HepG2 (cell line): ENCODE data around the gene HDGFL3. TPM values are rescaled to one million over a fixed set of nuclear protein-coding genes. Genes with fewer than 3 reads are reported as not detected.

ENCODE experiments used
- ATAC-seq: fragments of 200-7000 bp; cut with Tn5 transposase; 3 replicates; pipeline ENCODE4 v1.9.1; 2020; ENCODE audit warnings: mild to moderate bottlenecking, moderate library complexity
- BruUV-seq: library from RNA; stranded (reverse); fragments of 400-500 nt; replicated peaks from 2 replicates; lab custom pipeline; 2021; lab: Mats Ljungman, UMichigan
- CTCF ChIA-PET: fragments of 300-600 bp; formaldehyde crosslinking; extraction: SDS; loops from one replicate; lab custom pipeline; 2021; ENCODE audit warnings: low total read pairs, inconsistent platforms, low intra/inter-chr PET ratio; lab: Yijun Ruan, JAX
- POLR2A ChIA-PET: fragments of 350-600 bp; sonication (Branson Sonifier 250); formaldehyde crosslinking; loops from one replicate; lab custom pipeline; 2020; ENCODE audit warnings: antibody characterized with exemption, inconsistent platforms; lab: Yijun Ruan, JAX
- DNase-seq: peaks from one replicate; pipeline ENCODE4 v3.0.0-alpha.2; 2015; ENCODE audit warnings: low spot score
- FAIRE-seq: peaks from 3 replicates; lab custom pipeline; 2011; peaks lifted over from hg19 to GRCh38; lab: Jason Lieb, UNC
- H2AFZ ChIP-seq: one replicate; pipeline ENCODE4 v1.6.1; 2011; ENCODE audit warnings: low read length, inconsistent platforms
- H3K27ac ChIP-seq: fragments of 300-600 bp; 3 replicates; pipeline ENCODE4 v1.8.0; 2011; ENCODE audit warnings: mixed run types, mild to moderate bottlenecking, mixed read lengths, low read length, inconsistent platforms; ENCODE audit not compliant: insufficient read depth; ENCODE audit errors: extremely low read length
- H3K27me3 ChIP-seq, 2 experiments: fragments of 200-600 bp in 1 of 2; 2 replicates in 1 of 2; 3 replicates in 1 of 2; pipeline versions ENCODE4 v1.6.0 to v1.8.0; 2011; ENCODE audit warnings: low read length in 2 of 2, mild to moderate bottlenecking in 2 of 2, moderate library complexity in 2 of 2, inconsistent platforms in 1 of 2; ENCODE audit not compliant: insufficient read depth in 2 of 2, control insufficient read depth in 1 of 2
- H3K36me3 ChIP-seq, 2 experiments: fragments of 200-600 bp in 1 of 2; replicated peaks in 1 of 2; 2 replicates in 1 of 2; 3 replicates in 1 of 2; pipeline versions ENCODE4 v1.5.1 to v1.8.0; 2011; ENCODE audit warnings: low read length in 2 of 2, inconsistent platforms in 1 of 2; ENCODE audit not compliant: insufficient read depth in 2 of 2, control insufficient read depth in 1 of 2
- H3K4me1 ChIP-seq: 2 replicates; pipeline ENCODE4 v1.5.1; 2012; ENCODE audit warnings: low read length, inconsistent platforms; ENCODE audit not compliant: insufficient read depth
- H3K4me2 ChIP-seq: 2 replicates; pipeline ENCODE4 v1.6.0; 2011; ENCODE audit warnings: low read depth, low read length, inconsistent platforms
- H3K4me3 ChIP-seq, 3 experiments: fragments of 200-600 bp in 1 of 3; sonication (generic), shearing (Covaris generic) in 1 of 3; replicated peaks in 1 of 3; 2 replicates each; pipeline ENCODE4 v1.5.1; 2011 to 2016; ENCODE audit warnings: low read length in 3 of 3, inconsistent platforms in 2 of 3, low read depth in 2 of 3, mild to moderate bottlenecking in 2 of 3, control low read depth in 1 of 3, mixed read lengths in 1 of 3; ENCODE audit not compliant: insufficient read depth in 1 of 3
- H3K79me2 ChIP-seq: one replicate; pipeline ENCODE4 v1.6.1; 2011; ENCODE audit warnings: low read length, inconsistent platforms; ENCODE audit not compliant: insufficient read depth
- H3K9ac ChIP-seq: 2 replicates; pipeline ENCODE4 v1.6.0; 2011; ENCODE audit warnings: mild to moderate bottlenecking, low read depth, low read length, inconsistent platforms; ENCODE audit not compliant: insufficient read depth
- H3K9me3 ChIP-seq: 2 replicates; pipeline ENCODE4 v1.5.1; 2012; ENCODE audit warnings: mild to moderate bottlenecking, low read length
- H4K20me1 ChIP-seq: 2 replicates; pipeline ENCODE4 v1.6.0; 2011; ENCODE audit warnings: inconsistent platforms, mild to moderate bottlenecking, low read length, moderate library complexity; ENCODE audit not compliant: insufficient read depth
- AGO2 ChIP-seq: fragments of 200-400 bp; formaldehyde crosslinking; optimal IDR thresholded peaks from 2 replicates; pipeline ENCODE3; 2017; ENCODE audit warnings: mild to moderate bottlenecking, low read depth, low read length, moderate library complexity
- FOXM1 ChIP-seq: sonication (generic); formaldehyde crosslinking; IDR thresholded peaks from 2 replicates; pipeline ENCODE4 v1.5.0; 2020; ENCODE audit warnings: missing genetic modification reagents
- NONO ChIP-seq, 2 experiments: fragments of 450-650 bp in 1 of 2; sonication (generic) in 1 of 2; formaldehyde crosslinking in 1 of 2; IDR thresholded peaks in 1 of 2; conservative IDR thresholded peaks in 1 of 2; 2 replicates each; pipeline versions ENCODE4 v1.6.1 to v1.8.0; 2017 to 2022; ENCODE audit warnings: mild to moderate bottlenecking in 1 of 2, missing genetic modification reagents in 1 of 2, moderate library complexity in 1 of 2
- PAX8 ChIP-seq: sonication (generic); formaldehyde crosslinking; IDR thresholded peaks from 2 replicates; pipeline ENCODE4 v1.8.0; 2022; ENCODE audit warnings: mild to moderate bottlenecking, missing genetic modification reagents, borderline replicate concordance
- PLRG1 ChIP-seq: fragments of 450-650 bp; conservative IDR thresholded peaks from 2 replicates; pipeline ENCODE4 v1.6.1; 2016
- RAD51 ChIP-seq: fragments of 450-650 bp; IDR thresholded peaks from 2 replicates; pipeline ENCODE4 v1.6.1; 2016; ENCODE audit warnings: borderline replicate concordance
- SP140L ChIP-seq: sonication (generic); formaldehyde crosslinking; IDR thresholded peaks from 2 replicates; pipeline ENCODE4 v1.4.0; 2020; ENCODE audit warnings: missing genetic modification reagents, borderline replicate concordance
- SRSF1 ChIP-seq: fragments of 200-400 bp; formaldehyde crosslinking; optimal IDR thresholded peaks from 2 replicates; pipeline ENCODE3; 2017; ENCODE audit warnings: mild to moderate bottlenecking, low read depth, low read length, moderate library complexity
- TCF12 ChIP-seq, 2 experiments: fragments of 450-650 bp in 1 of 2; sonication (generic) in 1 of 2; formaldehyde crosslinking in 1 of 2; IDR thresholded peaks; 2 replicates each; pipeline versions ENCODE4 v1.6.1 to v1.8.0; 2017 to 2022; ENCODE audit warnings: antibody characterized with exemption in 1 of 2, mild to moderate bottlenecking in 1 of 2, missing genetic modification reagents in 1 of 2, moderate library complexity in 1 of 2
- TMF1 ChIP-seq: sonication (generic); formaldehyde crosslinking; IDR thresholded peaks from 2 replicates; pipeline ENCODE4 v1.8.1; 2022; ENCODE audit warnings: low read depth, missing genetic modification reagents
- ZNF329 ChIP-seq: sonication (generic); formaldehyde crosslinking; IDR thresholded peaks from 2 replicates; pipeline ENCODE4 v1.9.0; 2021; ENCODE audit warnings: low read depth, mild to moderate bottlenecking, missing genetic modification reagents
- ZNF343 ChIP-seq: sonication (generic); formaldehyde crosslinking; IDR thresholded peaks from 2 replicates; pipeline ENCODE4 v1.4.0; 2020; ENCODE audit warnings: mild to moderate bottlenecking, missing genetic modification reagents
- ZNF563 ChIP-seq: sonication (generic); formaldehyde crosslinking; IDR thresholded peaks from 2 replicates; pipeline ENCODE4 v1.8.0; 2022; ENCODE audit warnings: mild to moderate bottlenecking, moderate library complexity, missing genetic modification reagents
- ZNF569 ChIP-seq: sonication (generic); formaldehyde crosslinking; IDR thresholded peaks from 2 replicates; pipeline ENCODE4 v1.5.0; 2020; ENCODE audit warnings: mild to moderate bottlenecking, missing genetic modification reagents, moderate library complexity, borderline replicate concordance
- ZNF574 ChIP-seq: sonication (generic); formaldehyde crosslinking; IDR thresholded peaks from 2 replicates; pipeline ENCODE4 v1.4.0; 2020; ENCODE audit warnings: missing genetic modification reagents
- ZNF761 ChIP-seq: sonication (generic); formaldehyde crosslinking; conservative IDR thresholded peaks from 2 replicates; pipeline ENCODE4 v1.4.0; 2020; ENCODE audit warnings: mild to moderate bottlenecking, missing genetic modification reagents
- WGBS: methylation state at CpG from one replicate; pipeline ENCODE4 v1.1.6; 2017; ENCODE audit warnings: low lambda C conversion rate; 5-methylcytosine and 5-hydroxymethylcytosine counted together
- in situ Hi-C: cut with HindIII; loops from 2 replicates; pipeline ENCODE4 v1.10.0; 2017; ENCODE audit warnings: low pct_unique_long_range_greater_than_20kb; ENCODE audit not compliant: extremely low pct_ligation_motif_present
- intact Hi-C: fragments of 100-400 bp; cut with micrococcal nuclease; formaldehyde crosslinking; loops from one replicate; pipeline ENCODE4 v1.10.0; 2022; ENCODE audit not compliant: unreplicated experiment
- polyA plus RNA-seq, 8 experiments: library from polyadenylated mRNA; depleted of rRNA in 3 of 8; stranded (reverse) in 7 of 8; unstranded in 1 of 8; fragments of >200 nt; fragmentation: Illumina TruSeq in 4 of 8; extraction: Trizol in 4 of 8; gene quantifications; 2 replicates each; pipeline versions ENCODE4 v1.2.1 to v1.2.3, GENCODE V29; 2011 to 2016; ENCODE audit warnings: low read depth in 4 of 8, missing spikeins in 1 of 8, mixed read lengths in 1 of 8; ENCODE audit not compliant: insufficient read depth in 1 of 8
- total RNA-seq, 5 experiments: library from RNA; depleted of rRNA; stranded (reverse); fragments of >200 nt; fragmentation: Illumina TruSeq; extraction: Trizol; gene quantifications; 2 replicates each; pipeline ENCODE4 v1.2.3, GENCODE V29; 2016; ENCODE audit warnings: low read depth in 1 of 5

HDGFL3 gene
- total and polyA plus RNA-seq, 2 of the 13 experiments (the other 11 are each of a cell fraction or from before 2014, with no cell fraction given), result 0.07 to 0.09 TPM

- no peaks in the 10 kb centered on the region for H3K9me3 ChIP-seq
- in situ Hi-C loops, result no loop called here
- DNase-seq, result no peak
- TF ChIP-seq FOXM1 (CRISPR knock-in tag) (no peak), RAD51 (no peak), TMF1 (no peak), NONO (IDR thresholded peaks at IDR 0.05) (no peak), NONO (CRISPR knock-in tag; conservative IDR thresholded peaks at IDR 0.05) (no peak), ZNF569 (CRISPR knock-in tag) (no peak), ZNF574 (CRISPR knock-in tag) (no peak)
- H3K4me1 ChIP-seq, result no peaks in the 10 kb centered on the region
- no peak overlapping the region for H3K4me3 ChIP-seq
- H3K4me2 ChIP-seq, result no peak overlapping the region
- H2AFZ ChIP-seq, result no peak overlapping the region
- no peak for ATAC-seq
- H3K27me3 ChIP-seq, result peaks cover 0 to 6% of the 10 kb centered on the region in 2 experiments; a peak in 1 of 5 replicates
- WGBS, result 12% methylated on average over 2 of the region's 2 CpGs
- no TSS peak for BruUV-seq
- no peaks in the 10 kb centered on the region for H3K79me2 ChIP-seq
- no peaks in the 10 kb centered on the region for H4K20me1 ChIP-seq
- H3K27ac ChIP-seq, result no peak overlapping the region
- intact Hi-C loops, result no loop called here
- CTCF ChIA-PET, result no interaction called here
- no peaks in the 10 kb centered on the region for H3K36me3 ChIP-seq
- POLR2A ChIA-PET, result no interaction called here
- no peak for FAIRE-seq
- no peak overlapping the region for H3K9ac ChIP-seq
Measured at GRCh38 chr15:83194528-83194927, 13.1 kb downstream of the HDGFL3 start.

DNA sequence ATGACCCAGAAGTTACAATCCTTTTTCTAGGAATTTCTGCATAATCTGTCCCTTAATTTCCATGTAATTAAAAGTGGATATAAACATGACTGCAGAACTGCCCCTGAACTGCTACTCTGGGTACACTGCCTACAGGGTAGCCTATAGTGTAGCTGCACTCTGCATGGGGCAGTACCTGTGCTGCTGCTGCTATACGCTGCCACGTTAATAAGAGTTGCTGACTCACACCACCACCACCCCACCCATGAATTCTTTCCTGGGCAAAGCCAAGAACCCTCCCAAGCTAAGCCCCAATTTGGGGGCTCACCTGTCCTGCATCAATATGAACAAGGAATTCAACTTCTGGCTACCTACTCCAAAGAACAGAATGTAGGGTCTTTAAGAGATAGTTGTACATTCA lies 13.9 kb downstream of the HDGFL3 start:
- ATAC-seq (no peak), FAIRE-seq (no peak), DNase-seq (no peak)
- H3K4me3 ChIP-seq, result no peak overlapping the region
- H3K27me3 ChIP-seq, result peaks cover 0 to 6% of the 10 kb centered on the region in 2 experiments; a peak in 1 of 5 replicates
- BruUV-seq, result no TSS peak
- no peak overlapping the region for H3K9ac ChIP-seq
- H4K20me1 ChIP-seq, result no peaks in the 10 kb centered on the region
- no peak overlapping the region for H3K4me2 ChIP-seq
- no peak overlapping the region for H3K27ac ChIP-seq
- in situ Hi-C loops (no loop called here), intact Hi-C loops (no loop called here)
- H3K36me3 ChIP-seq, result no peaks in the 10 kb centered on the region
- CTCF ChIA-PET, result no interaction called here
- POLR2A ChIA-PET, result no interaction called here
- H3K9me3 ChIP-seq, result no peaks in the 10 kb centered on the region
- H3K79me2 ChIP-seq, result no peaks in the 10 kb centered on the region
- 0% methylated on average over 2 of the region's 2 CpGs for WGBS
- H3K4me1 ChIP-seq, result no peaks in the 10 kb centered on the region
- H2AFZ ChIP-seq, result no peak overlapping the region
- no peak for TF ChIP-seq ZNF563 (CRISPR knock-in tag)
- no peak for TF ChIP-seq TCF12 (IDR thresholded peaks at IDR 0.05)
- no peak for TF ChIP-seq TCF12 (CRISPR knock-in tag; IDR thresholded peaks at IDR 0.05)
- no peak for TF ChIP-seq AGO2
- no peak for TF ChIP-seq SP140L (CRISPR knock-in tag)
- no peak for TF ChIP-seq ZNF761 (CRISPR knock-in tag)
- TF ChIP-seq ZNF329 (CRISPR knock-in tag), result no peak
- no peak for TF ChIP-seq ZNF343 (CRISPR knock-in tag)
- TF ChIP-seq SRSF1, result no peak
- TF ChIP-seq PLRG1, result no peak
- TF ChIP-seq PAX8, result no peak
